Urinary bladder (tissue), 4 donors: ENCODE data around the gene B4GALNT3. TPM values are rescaled to one million over a fixed set of nuclear protein-coding genes. Genes with fewer than 3 reads are reported as not detected.

Experiments
- DNase-seq: peaks from one replicate; pipeline ENCODE4 v3.0.0-alpha.2; 2015; ENCODE audit errors: extremely low spot score
- H3K27ac ChIP-seq: one replicate; pipeline ENCODE4 v1.5.1; 2013; ENCODE audit warnings: low read depth, mild to moderate bottlenecking, moderate library complexity
- H3K36me3 ChIP-seq: one replicate; pipeline ENCODE4 v1.6.1; 2013; ENCODE audit warnings: mild to moderate bottlenecking, moderate library complexity; ENCODE audit not compliant: insufficient read depth
- H3K4me1 ChIP-seq: one replicate; pipeline ENCODE4 v1.6.1; 2013; ENCODE audit warnings: mild to moderate bottlenecking, moderate library complexity; ENCODE audit not compliant: insufficient read depth
- H3K4me3 ChIP-seq: one replicate; pipeline ENCODE4 v1.5.1; 2013; ENCODE audit warnings: low read depth, low read length
- WGBS: extraction: QIAGEN DNeasy Blood & Tissue Kit; methylation state at CpG from one replicate; pipeline ENCODE4 v1.1.7; 2013; 5-methylcytosine and 5-hydroxymethylcytosine counted together
- polyA plus RNA-seq: library from polyadenylated mRNA; stranded (reverse); fragments of 200-250 nt; gene quantifications from one replicate; pipeline ENCODE4 v1.2.3, GENCODE V29; 2013
- total RNA-seq: library from RNA; depleted of rRNA; stranded (reverse); fragments of >200 nt; gene quantifications from one replicate; pipeline ENCODE4 v1.2.3, GENCODE V29; 2014
- donor health status: healthy with polysubstance abuse.
- donor health status: healthy.

B4GALNT3 gene
- total and polyA plus RNA-seq, 2 donors = 1.3 to 1.4 TPM

DNA sequence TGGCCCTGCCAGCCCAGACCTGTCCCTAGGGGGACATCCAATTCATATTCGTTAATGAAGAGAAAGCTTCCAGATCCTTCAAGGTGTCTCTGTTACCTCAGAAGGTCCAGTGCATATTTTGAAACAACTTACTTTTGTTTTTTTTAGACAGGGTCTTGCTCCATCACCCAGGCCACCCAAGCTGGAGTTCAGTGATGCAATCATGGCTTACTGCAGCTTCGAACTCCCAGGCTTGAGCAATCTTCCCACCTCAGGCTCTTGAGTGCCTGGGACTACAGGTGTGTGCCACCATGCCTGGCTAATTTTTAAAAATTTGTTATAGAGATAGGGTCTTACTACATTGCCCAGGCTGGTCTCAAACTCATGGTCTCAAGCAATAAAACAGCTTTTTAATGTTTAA, 48.4 kb downstream of the B4GALNT3 start:
- no peaks in the 10 kb centered on the region for H3K36me3 ChIP-seq
- H3K4me3 ChIP-seq = no peak overlapping the region
- no peak overlapping the region for H3K27ac ChIP-seq
- WGBS = 76% methylated on average over 2 of the region's 2 CpGs
- H3K4me1 ChIP-seq = no peaks in the 10 kb centered on the region
- no peak for DNase-seq

DNA sequence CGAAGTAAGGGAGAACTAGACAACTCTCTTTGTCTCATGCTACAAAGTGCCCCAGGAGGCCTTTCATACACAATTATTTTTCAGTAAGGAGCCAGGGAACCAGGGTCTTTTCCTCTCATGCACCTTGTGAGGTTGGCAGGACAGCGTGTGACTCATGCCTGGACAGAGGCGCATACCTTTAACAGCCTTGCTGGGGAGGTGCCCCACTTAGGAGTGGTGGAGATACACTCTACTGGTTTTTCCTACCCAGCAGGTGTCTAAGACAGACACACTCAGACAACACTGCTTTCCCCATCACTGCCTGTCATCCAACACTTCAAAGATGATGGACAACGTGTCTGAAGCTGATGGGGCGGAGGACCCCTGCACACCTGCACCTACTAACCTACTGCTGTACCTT, 49.1 kb downstream of the B4GALNT3 start:
- no peaks in the 10 kb centered on the region for H3K4me1 ChIP-seq

DNA sequence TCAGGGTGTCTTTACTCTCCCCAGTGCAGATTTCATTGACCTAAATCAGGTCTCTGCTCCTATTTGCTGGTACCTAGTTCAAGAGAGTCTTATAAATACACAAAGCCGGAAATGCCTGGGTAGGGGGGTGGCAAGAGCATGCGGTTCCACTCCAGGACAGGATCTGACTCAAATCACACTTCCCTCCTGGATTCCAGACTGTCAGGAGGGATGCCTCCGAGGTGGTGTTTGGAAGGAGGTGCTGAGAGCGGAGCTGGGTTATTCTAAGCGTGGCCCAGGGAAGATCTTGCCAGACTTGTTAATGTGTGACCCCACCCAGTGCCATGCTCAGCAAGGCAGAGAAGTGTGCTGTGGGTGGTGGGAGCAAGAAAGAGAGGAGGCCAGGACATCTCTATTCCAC, 49.8 kb downstream of the B4GALNT3 start:
- WGBS = 21% methylated on average over 5 of the region's 5 CpGs
- H3K27ac ChIP-seq = no peak overlapping the region
- DNase-seq = no peak

More for the DNA sequence above, 49.1 kb downstream of the B4GALNT3 start:
- H3K4me3 ChIP-seq = no peak overlapping the region
- 79% methylated on average over 5 of the region's 5 CpGs for WGBS
- no peak overlapping the region for H3K27ac ChIP-seq
- no peak for DNase-seq
- no peaks in the 10 kb centered on the region for H3K36me3 ChIP-seq

DNA sequence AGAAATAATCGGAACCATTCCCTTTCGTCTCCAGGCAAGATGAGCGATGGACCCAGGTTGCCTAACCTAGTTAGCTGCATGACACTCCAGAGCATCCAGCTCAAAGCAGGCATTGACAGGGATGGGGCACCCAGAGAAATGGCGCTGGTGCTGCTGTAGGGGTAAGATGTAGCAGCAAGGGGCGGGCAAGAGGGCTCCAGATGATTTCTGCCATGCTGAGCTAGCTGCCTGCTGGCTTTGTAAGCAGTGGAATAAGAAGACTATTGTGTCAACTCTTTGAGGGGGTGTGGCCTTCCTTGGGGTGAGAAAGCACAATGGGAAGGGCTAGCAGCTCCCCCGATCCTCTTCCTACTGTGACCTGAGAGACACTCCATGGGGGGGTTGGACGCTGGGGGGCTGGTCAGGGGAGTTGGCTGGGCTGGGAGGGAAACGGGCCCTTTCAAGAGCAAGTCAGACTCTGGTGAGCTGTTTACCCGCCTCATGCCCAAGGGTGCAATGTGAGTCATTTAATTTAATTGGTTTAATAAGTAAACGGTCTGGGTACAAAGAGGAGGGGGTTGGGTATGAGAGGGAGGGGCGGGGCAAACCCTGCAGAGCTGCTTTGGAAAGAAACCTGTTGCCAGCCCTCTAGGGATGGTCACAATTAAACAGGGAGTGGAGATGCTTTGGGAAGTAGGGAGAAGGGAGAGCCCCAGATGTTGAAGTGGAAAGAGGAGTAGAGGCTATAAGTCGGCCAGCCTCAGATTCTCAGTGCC, 50.5 kb downstream of the B4GALNT3 start:
- no peak overlapping the region for H3K27ac ChIP-seq
- no peak for DNase-seq
- H3K4me1 ChIP-seq = no peaks in the 10 kb centered on the region
- no peaks in the 10 kb centered on the region for H3K36me3 ChIP-seq
- no peak overlapping the region for H3K4me3 ChIP-seq
- WGBS = 51% methylated on average over 12 of the region's 12 CpGs

More for the DNA sequence above, 49.8 kb downstream of the B4GALNT3 start:
- Histone ChIP-seq H3K4me3 (no peak overlapping the region), H3K36me3 (no peaks in the 10 kb centered on the region), H3K4me1 (no peaks in the 10 kb centered on the region)

DNA sequence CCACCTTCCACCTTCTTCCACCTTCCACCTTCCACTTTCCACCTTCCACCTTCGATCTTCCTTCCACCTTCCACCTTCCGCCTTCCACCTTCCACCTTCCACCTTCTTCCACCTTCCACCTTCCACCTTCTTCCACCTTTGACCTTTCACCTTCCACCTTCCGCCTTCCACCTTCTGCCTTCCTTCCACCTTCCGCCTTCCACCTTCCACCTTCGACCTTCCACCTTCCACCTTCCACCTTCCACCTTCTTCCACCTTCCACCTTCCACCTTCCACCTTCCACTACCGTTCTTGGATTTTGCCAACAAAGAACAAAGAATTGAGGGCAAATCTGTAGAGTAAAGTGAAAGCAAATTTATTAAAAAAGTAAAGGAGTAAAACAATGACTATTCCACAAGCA, 53.2 kb downstream of the B4GALNT3 start:
- no peaks in the 10 kb centered on the region for H3K36me3 ChIP-seq
- H3K4me1 ChIP-seq = no peaks in the 10 kb centered on the region
- DNase-seq = no peak
- H3K4me3 ChIP-seq = no peak overlapping the region
- no peak overlapping the region for H3K27ac ChIP-seq
- 93% methylated on average over 6 of the region's 6 CpGs for WGBS

DNA sequence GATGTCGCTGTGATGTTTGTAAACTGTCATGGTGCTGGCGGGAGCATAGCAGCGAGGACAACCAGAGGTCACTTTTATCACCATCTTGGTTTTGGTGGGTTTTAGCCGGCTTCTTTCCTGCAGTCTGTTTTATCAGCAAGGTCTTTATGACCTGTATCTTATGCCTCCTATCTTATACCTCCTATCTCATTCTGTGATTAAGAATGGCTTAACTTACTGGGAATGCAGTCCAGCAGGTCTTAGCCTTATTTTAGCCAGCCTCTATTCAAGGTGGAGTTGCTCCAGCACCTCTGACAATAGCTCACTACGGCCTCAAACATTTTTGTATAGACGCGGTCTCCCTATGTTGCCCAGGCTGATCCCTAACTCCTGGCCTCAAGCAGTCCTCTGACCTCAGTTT, 53.7 kb downstream of the B4GALNT3 start:
- Histone ChIP-seq H3K36me3 (no peaks in the 10 kb centered on the region), H3K27ac (no peak overlapping the region), H3K4me3 (no peak overlapping the region), H3K4me1 (no peaks in the 10 kb centered on the region)
- DNase-seq = no peak
- 38% methylated on average over 7 of the region's 7 CpGs for WGBS

DNA sequence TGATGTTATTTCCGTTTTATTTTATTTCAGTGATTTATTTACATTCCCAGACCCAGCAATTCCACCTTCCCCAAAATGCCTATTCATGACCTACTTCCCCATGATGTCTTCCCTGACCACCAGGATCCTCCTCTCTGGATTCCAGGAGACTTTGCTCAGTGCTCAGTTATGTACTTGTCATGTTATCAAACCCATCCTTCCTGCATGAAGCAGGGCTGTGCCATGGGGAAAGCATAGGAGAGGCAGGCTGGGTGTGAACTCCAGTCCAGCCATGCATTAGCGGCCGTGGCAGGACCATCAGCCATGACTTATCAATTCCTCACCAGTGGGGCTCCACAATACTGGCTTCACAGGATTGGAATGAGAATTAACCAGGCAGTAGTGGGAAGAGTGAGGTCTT, 57.8 kb downstream of the B4GALNT3 start:
- WGBS = 70% methylated on average over 3 of the region's 3 CpGs
- DNase-seq = no peak
- Histone ChIP-seq H3K4me3 (no peak overlapping the region), H3K36me3 (no peaks in the 10 kb centered on the region), H3K4me1 (no peaks in the 10 kb centered on the region), H3K27ac (no peak overlapping the region)

DNA sequence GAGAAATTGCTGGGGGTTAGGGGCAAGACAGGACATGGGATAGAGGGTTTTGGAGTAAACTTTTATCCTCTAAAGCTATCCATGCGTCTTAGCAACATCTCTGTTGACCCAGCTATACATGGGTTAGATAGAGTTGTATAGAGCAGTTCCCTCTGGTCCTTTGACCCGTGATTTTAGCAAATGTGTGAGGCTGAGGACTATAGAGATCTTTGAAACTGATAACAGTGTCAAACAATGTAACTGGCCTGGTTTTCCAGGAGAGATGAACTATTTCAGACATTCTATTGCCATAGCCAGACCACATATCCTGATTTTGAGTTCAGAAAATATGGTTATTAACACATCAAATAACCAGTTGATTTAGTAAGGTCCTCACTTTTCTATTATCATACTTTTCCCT, 60.4 kb downstream of the B4GALNT3 start:
- H3K27ac ChIP-seq = no peak overlapping the region
- DNase-seq = no peak
- no peaks in the 10 kb centered on the region for H3K36me3 ChIP-seq
- H3K4me3 ChIP-seq = no peak overlapping the region
- no peaks in the 10 kb centered on the region for H3K4me1 ChIP-seq
- 71% methylated on average over 2 of the region's 2 CpGs for WGBS

DNA sequence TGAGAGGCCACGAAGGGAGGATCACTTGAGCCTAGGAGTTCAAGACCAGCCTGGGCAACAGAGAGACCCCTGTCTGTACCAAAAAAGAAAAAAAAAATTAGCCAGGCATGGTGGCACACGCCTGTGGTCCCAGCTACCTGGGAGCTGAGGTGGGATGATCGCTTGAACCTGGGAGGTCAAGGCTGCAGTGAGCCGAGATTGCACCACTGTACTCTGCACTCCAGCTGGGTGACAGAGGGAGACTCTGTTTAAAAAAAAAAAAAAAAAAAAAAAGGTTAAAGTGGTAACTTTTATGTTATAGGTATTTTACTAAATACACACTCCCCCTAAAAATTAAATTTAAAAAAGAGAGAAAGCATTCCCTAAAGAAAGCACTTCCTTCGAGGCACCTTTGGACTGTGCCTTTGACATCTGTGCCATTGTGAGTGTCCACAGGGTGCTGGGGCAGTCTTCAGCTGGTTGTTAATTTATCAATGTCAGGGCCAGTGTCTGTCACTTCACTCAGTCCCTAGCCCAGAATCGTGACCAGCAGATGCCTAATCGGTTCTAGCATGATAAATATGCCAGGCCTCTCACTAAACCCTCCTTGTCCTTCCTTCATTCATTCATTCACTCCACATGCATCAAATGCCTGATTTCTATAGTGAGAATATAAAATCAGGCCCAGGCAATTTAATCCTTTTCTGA, 63.1 kb downstream of the B4GALNT3 start:
- Histone ChIP-seq H3K27ac (no peak overlapping the region), H3K4me3 (no peak overlapping the region), H3K36me3 (no peaks in the 10 kb centered on the region), H3K4me1 (no peaks in the 10 kb centered on the region)
- 79% methylated on average over 7 of the region's 7 CpGs for WGBS
- DNase-seq = no peak

DNA sequence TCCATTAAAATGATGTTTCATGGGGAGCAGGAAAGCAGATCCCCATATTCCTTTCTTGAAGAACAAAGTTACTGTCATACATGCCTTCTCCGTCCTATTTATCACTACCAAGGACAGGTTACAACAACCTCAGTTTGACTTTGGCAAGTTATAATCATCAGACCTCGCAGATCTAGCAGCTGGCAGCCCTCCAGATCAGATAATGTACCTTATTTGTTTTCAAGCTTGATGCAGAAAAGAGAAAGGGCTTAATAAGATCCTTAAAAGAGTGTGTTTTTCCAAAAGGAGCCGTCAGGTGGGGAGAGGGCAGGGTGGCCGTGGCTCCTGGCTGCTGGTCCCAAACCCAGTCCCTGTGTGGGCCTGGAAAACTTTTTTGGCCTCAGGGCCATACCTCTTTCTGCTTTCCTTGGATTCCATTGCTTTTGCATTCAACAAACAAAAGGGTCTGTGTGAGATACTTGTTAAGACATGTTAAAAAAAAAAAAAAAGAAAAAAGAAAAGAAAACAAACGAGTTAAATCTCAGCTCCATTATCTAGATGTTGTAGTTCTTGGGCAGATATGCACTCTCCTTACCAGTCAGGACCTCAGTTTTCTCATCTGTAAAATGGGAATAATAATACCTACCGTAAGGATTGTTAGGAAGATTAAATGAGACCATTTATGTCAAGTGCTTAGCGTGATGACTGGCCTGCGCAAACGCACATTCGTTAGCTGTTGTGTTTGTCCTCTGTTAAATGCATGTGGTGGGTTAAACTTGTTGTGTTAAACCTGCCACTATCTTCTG, 64.6 kb downstream of the B4GALNT3 start:
- peak; percentile 74 for DNase-seq
- WGBS = 70% methylated on average over 10 of the region's 10 CpGs

DNA sequence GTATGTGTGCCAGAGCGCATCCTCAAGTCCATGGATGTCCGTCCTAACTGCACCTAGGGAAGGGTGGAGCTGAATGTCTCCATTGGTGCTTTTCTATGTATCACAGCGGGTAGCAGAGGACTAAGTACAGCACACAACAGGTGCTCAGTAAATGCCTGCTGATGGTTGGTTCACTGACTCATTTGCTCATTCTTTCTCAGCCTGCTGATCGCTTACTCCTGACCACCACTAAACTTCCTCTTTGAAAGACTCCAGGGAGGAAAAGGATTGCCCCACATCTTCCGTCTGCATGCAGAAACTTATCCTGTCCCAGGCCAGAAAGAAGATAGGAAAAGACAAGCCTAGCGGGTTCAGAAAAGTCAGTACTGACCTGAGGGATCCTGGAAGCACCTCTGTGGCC, 66.3 kb downstream of the B4GALNT3 start:
- Histone ChIP-seq H3K4me1 (no peaks in the 10 kb centered on the region), H3K27ac (no peak overlapping the region), H3K36me3 (no peaks in the 10 kb centered on the region), H3K4me3 (no peak overlapping the region)
- 80% methylated on average over 6 of the region's 6 CpGs for WGBS
- no peak for DNase-seq

More for the DNA sequence above, 64.6 kb downstream of the B4GALNT3 start:
- H3K4me3 ChIP-seq = no peak overlapping the region
- H3K27ac ChIP-seq = no peak overlapping the region
- no peaks in the 10 kb centered on the region for H3K4me1 ChIP-seq
- H3K36me3 ChIP-seq = no peaks in the 10 kb centered on the region

DNA sequence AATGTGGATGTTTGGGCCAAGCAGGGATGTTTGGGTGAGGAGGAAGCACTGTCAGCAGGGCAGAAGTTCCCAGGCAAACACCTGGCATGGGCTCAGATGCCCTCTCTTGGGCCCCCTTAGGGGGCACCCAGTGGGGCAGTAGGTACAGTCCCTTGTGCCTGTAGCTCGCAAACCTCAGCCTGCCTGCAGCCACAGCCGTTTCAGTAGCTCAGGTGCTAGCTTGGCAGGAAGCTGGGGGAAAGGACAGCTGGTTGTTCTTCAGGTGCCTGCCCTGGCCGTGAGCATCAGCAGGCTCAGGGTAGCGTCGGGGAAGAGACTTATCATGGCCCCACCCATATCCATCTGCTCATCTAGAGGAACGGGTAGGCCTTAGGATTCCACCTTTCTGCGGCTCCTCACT, 67.5 kb downstream of the B4GALNT3 start:
- no peaks in the 10 kb centered on the region for H3K4me1 ChIP-seq
- no peak overlapping the region for H3K27ac ChIP-seq
- no peaks in the 10 kb centered on the region for H3K36me3 ChIP-seq
- no peak overlapping the region for H3K4me3 ChIP-seq
- 77% methylated on average over 7 of the region's 7 CpGs for WGBS
- no peak for DNase-seq

DNA sequence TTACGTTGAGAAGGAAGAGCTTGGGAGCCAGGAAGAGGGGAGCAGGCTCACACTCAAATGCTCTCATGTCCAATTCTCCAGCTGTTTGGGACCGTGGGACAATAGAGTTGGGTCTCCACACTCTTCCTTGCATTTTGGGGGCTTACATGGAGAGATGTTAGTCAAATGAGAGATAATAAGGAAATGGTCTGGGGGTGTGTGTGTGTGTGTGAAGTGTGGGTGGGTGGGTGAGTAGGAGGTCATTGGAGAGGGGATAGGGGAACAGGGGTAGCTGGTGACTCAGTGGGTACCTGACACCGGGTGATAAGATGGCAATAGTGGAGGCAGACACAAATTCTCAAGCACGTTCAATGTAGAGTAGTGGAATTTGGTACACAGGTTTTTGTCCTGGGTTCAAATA, 68.0 kb downstream of the B4GALNT3 start:
- Histone ChIP-seq H3K4me1 (no peaks in the 10 kb centered on the region), H3K4me3 (no peak overlapping the region), H3K36me3 (no peaks in the 10 kb centered on the region), H3K27ac (no peak overlapping the region)
- no peak for DNase-seq
- WGBS = 84% methylated on average over 4 of the region's 4 CpGs

DNA sequence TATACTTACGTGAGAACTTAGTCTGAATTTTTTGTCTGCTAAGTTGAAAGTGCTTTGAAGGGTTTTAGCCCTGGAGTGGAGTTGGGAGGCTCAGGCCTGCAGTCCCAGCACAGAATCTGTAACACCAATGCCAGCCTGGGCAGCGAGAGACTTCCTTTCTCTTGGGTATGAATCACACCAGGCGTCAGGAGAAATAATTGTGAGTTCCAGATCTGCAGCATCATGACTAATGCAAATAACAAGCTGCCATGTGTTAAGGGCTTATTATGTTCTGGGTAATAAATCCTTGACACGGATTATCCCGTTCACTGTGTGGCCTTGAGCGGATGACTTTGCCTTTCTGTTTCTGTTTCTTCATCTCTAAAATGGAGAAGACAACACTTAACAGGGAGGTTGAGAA, 70.6 kb downstream of the B4GALNT3 start:
- no peak overlapping the region for H3K4me3 ChIP-seq
- 90% methylated on average over 6 of the region's 6 CpGs for WGBS
- DNase-seq = no peak
- no peak overlapping the region for H3K27ac ChIP-seq
- H3K4me1 ChIP-seq = no peaks in the 10 kb centered on the region
- no peaks in the 10 kb centered on the region for H3K36me3 ChIP-seq
